Lower lobe of right lung (tissue), 2 donors: ENCODE results near the gene DNAH17. TPM values are rescaled to one million over a fixed set of nuclear protein-coding genes. Genes with fewer than 3 reads are reported as not detected.

Source experiments
- ATAC-seq, 2 donors: fragments of 200-7000 bp; cut with Tn5 transposase; one replicate each; pipeline ENCODE4 v1.9.1; 2020 to 2022; ENCODE audit warnings: mild to moderate bottlenecking in 2 of 2, moderate library complexity in 2 of 2
- DNase-seq: peaks from one replicate; pipeline ENCODE4 v3.0.0-alpha.2; 2020
- H3K27ac ChIP-seq: fragments of 200-600 bp; one replicate; pipeline ENCODE4 v1.8.0; 2022
- H3K27me3 ChIP-seq: fragments of 200-600 bp; one replicate; pipeline ENCODE4 v1.8.0; 2022; ENCODE audit warnings: low read depth
- H3K36me3 ChIP-seq: fragments of 200-600 bp; one replicate; pipeline ENCODE4 v1.8.0; 2022; ENCODE audit warnings: mild to moderate bottlenecking
- H3K4me1 ChIP-seq: fragments of 200-600 bp; one replicate; pipeline ENCODE4 v1.8.0; 2022
- H3K4me3 ChIP-seq: fragments of 200-600 bp; one replicate; pipeline ENCODE4 v1.8.0; 2022; ENCODE audit warnings: mild to moderate bottlenecking
- H3K9me3 ChIP-seq: fragments of 200-600 bp; one replicate; pipeline ENCODE4 v1.8.0; 2022
- intact Hi-C: fragments of 100-400 bp; cut with DNase I; formaldehyde crosslinking; loops from one replicate; pipeline ENCODE4 v1.11.0; 2022
- total RNA-seq: library from RNA; stranded (reverse); fragmentation: NEBNext Ultra II Directional; extraction: Animal tissue kit (Norgen Biotek cat#: 25700); gene quantifications from one replicate; pipeline ENCODE4 v1.2.1, GENCODE V29; 2021
- TF ChIP-seq, protein P1 (sequence below): fragments of 200-600 bp; IDR thresholded peaks from one replicate; pipeline ENCODE4 v1.8.0; 2022; ENCODE audit warnings: antibody characterized with exemption, mild to moderate bottlenecking
- donor health status: DM: no; HTN: yes; CAD: no; lungs with severe emphysema.

Gene DNAH17
- total RNA-seq, 1 donor from 2014 or later: 2.8 TPM

DNA sequence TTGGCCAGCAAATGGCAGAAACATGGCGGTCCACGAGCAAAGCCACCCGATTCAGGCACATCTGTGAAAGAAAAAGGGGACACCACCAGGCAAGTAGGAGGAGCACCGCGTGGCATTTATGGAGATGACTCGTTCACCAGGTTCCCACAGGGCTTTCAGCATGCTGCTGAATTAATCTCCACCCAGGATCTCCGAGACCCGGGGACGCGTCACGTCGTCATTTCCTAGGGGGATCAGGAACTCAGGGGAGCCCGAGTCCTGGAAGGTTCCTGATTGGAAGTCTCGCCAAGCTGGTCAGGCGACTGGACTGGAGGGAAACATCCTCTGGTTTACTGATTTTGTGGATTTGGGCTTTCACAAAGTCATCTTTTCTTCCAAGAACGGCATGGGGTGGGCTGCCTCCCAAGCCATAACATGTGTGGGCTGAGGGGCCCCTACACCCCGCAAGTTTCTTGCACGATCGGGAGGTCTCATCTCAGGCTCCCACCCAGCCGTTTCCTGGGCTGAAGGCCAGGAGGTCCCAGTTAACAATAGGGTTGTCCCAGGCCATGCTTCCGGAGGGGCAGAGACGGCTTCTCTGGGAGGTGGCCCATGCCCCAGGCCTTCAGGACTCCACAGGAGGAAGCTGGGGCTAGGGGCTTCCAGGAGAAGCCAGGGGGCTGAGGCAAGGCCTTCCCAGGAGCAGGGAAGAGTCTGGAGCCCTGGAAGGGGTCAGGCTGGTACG is 645 bp downstream of the DNAH17 start:
- no peaks in the 10 kb centered on the region for H3K9me3 ChIP-seq
- H3K27ac ChIP-seq: no peak overlapping the region
- intact Hi-C loops: no loop called here
- no peak for ATAC-seq
- DNase-seq: no peak
- H3K27me3 ChIP-seq: peaks cover 1% of the 10 kb centered on the region
- TF ChIP-seq, protein P1, sequence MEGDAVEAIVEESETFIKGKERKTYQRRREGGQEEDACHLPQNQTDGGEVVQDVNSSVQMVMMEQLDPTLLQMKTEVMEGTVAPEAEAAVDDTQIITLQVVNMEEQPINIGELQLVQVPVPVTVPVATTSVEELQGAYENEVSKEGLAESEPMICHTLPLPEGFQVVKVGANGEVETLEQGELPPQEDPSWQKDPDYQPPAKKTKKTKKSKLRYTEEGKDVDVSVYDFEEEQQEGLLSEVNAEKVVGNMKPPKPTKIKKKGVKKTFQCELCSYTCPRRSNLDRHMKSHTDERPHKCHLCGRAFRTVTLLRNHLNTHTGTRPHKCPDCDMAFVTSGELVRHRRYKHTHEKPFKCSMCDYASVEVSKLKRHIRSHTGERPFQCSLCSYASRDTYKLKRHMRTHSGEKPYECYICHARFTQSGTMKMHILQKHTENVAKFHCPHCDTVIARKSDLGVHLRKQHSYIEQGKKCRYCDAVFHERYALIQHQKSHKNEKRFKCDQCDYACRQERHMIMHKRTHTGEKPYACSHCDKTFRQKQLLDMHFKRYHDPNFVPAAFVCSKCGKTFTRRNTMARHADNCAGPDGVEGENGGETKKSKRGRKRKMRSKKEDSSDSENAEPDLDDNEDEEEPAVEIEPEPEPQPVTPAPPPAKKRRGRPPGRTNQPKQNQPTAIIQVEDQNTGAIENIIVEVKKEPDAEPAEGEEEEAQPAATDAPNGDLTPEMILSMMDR: no peak
- H3K36me3 ChIP-seq: no peaks in the 10 kb centered on the region
- H3K4me3 ChIP-seq: no peak overlapping the region
- H3K4me1 ChIP-seq: no peaks in the 10 kb centered on the region

DNA sequence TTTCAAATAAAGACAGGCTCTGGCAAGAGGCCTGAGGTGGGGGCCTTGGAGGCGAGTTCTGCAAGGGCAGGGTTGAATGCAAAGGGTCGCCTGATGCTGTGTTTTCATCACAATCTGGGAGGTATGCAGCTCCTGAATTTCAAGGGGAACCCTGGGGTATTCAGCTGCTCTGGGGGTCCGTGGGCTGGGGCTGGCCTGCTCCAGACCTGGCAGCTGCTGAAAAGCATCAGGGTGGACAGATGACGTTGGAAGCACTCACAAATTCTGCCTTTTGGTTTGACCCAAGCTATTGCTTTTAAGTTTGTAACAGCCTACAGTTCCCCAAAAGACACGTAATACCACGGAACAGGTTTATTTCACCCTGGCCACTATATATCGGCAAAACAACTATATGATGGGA is 1.3 kb downstream of the DNAH17 start:
- Histone ChIP-seq H3K27me3 (peaks cover 5% of the 10 kb centered on the region), H3K27ac (no peak overlapping the region), H3K4me3 (no peak overlapping the region), H3K36me3 (no peaks in the 10 kb centered on the region), H3K4me1 (no peaks in the 10 kb centered on the region), H3K9me3 (no peaks in the 10 kb centered on the region)
- ATAC-seq: no peak
- intact Hi-C loops: no loop called here
- no peak for DNase-seq
- TF ChIP-seq, protein P1: no peak

DNA sequence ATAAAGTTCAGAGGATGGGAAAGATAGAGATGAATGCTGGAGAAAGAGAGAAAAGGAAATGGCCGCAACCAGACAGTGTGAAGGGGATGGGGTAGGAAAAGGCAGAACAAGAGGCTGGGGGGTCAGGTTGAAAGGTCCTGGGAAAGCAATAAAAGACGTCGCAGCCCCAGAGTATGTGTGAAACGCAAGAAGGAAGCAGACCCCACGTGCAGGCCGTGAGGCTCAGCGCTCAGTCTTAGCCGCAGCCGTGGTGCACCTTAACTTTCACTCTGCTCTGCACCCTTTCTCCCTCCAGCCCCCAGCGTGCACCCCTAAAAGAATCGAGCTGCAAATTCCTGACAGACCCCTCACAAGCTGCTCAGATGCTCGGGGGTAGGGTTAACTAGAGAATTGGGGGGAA is 1.9 kb downstream of the DNAH17 start:
- no peaks in the 10 kb centered on the region for H3K9me3 ChIP-seq
- DNase-seq (no peak), ATAC-seq (no peak)
- H3K27me3 ChIP-seq: peaks cover 5% of the 10 kb centered on the region
- H3K27ac ChIP-seq: no peak overlapping the region
- intact Hi-C loops: no loop called here
- TF ChIP-seq, protein P1: no peak
- H3K36me3 ChIP-seq: no peaks in the 10 kb centered on the region
- H3K4me3 ChIP-seq: no peak overlapping the region
- H3K4me1 ChIP-seq: no peaks in the 10 kb centered on the region

DNA sequence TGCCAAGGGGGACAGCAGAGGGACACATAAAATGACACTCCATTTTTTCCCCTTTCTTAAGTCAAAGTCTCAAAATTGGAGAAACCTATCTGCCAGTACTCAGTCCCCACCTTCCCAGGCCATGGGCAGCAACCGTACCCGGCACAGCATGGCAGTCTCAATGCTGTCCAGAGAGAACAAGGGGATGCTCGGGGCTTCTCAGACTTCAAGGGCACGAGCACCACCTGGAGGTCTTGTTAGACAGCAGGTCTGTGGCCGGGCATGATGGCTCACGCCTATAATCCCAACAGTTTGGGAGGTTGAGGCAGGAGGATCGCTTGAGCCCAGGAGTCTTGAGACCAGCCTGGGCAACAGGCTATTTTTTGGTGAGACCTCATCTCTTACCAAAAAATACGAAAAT is 3.2 kb downstream of the DNAH17 start:
- TF ChIP-seq, protein P1: no peak
- no peak for ATAC-seq

DNA sequence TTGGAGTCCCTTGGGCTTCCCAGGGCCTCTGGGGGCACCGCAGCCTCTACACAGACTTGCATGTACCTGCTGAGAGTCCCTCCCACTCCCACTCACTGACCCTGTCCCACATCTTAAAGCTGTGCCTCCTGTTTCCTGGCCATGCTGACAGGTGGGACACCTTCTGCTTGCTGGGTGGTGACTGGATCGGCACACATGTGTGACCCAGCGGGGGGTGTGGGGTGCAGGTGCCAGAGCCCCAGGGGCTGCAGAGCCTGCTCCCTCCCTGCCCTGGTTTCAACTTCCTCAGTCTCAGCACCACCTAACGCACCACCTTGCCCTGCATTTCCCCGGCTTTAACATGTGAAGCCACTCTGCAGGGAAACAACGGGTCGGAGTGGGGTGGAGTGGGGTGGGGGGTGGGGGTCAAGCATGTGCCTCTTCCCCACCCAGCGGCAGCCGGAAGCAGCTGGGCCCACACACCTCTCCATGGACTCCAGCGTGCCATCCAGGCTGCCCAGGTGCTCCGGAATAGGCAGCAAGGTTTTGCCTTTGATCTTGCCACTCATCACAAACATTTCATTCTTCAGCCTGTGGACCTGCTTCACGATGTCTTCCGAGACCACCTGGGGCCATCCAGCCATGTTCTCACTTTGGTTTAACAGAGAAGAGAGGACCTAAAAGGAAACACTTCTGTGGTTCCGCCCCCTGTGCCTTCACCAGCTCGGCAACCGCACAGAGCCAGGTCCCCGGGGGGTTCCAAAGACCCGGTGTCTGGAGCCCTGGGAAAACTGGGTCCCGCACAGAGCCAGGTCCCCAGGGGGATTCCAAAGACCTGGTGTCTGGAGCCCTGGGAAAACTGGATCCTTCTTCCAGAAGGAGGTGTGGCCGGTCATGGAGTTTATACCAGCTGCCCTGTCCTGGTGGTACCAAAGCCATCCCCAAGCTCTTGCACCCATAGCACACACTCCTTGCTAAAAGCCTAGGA is 4.7 kb downstream of the DNAH17 start:
- intact Hi-C loops: no loop called here
- no peak for ATAC-seq
- H3K9me3 ChIP-seq: no peaks in the 10 kb centered on the region
- H3K4me1 ChIP-seq: no peaks in the 10 kb centered on the region
- H3K27ac ChIP-seq: no peak overlapping the region
- no peak for DNase-seq
- TF ChIP-seq, protein P1: no peak
- no peaks in the 10 kb centered on the region for H3K36me3 ChIP-seq
- no peak overlapping the region for H3K4me3 ChIP-seq
- peaks cover 5% of the 10 kb centered on the region for H3K27me3 ChIP-seq

More for the DNA sequence above, 3.2 kb downstream of the DNAH17 start:
- no peaks in the 10 kb centered on the region for H3K36me3 ChIP-seq
- H3K27me3 ChIP-seq: peaks cover 5% of the 10 kb centered on the region
- H3K27ac ChIP-seq: no peak overlapping the region
- H3K4me3 ChIP-seq: no peak overlapping the region
- no peak for DNase-seq
- no peaks in the 10 kb centered on the region for H3K9me3 ChIP-seq
- intact Hi-C loops: no loop called here
- H3K4me1 ChIP-seq: no peaks in the 10 kb centered on the region
